Breast epithelium (tissue), 4 donors: ENCODE measurements around the gene MTFMT. TPM values are rescaled to one million over a fixed set of nuclear protein-coding genes. Genes with fewer than 3 reads are reported as not detected.
"Not testable (repeated sequence)": the region's sequence is repeated elsewhere in the genome, so short reads cannot be mapped to it uniquely, and the experiment has no call there.

ENCODE experiments used
- DNase-seq, 2 donors: peaks; one replicate each; pipeline ENCODE4 v3.0.0-alpha.2; 2019; ENCODE audit warnings: low spot score in 2 of 2
- H3K27ac ChIP-seq, 2 donors: fragments of 200-600 bp; sonication (generic) in 1 of 2; one replicate each; pipeline ENCODE4 v1.5.1; 2016 to 2019; ENCODE audit warnings: mild to moderate bottlenecking in 1 of 2
- H3K27me3 ChIP-seq, 2 donors: fragments of 200-600 bp; sonication (generic) in 1 of 2; one replicate each; pipeline versions ENCODE4 v1.5.1 to v1.6.0; 2017 to 2019; ENCODE audit warnings: control low read depth in 1 of 2, mild to moderate bottlenecking in 1 of 2
- H3K36me3 ChIP-seq: fragments of 200-600 bp; one replicate; pipeline ENCODE4 v1.5.1; 2019
- H3K4me1 ChIP-seq, 2 donors: fragments of 200-600 bp; sonication (generic); one replicate each; pipeline ENCODE4 v1.5.1; 2016 to 2019; ENCODE audit warnings: control low read depth in 1 of 2
- H3K4me3 ChIP-seq, 3 donors: fragments of 200-600 bp; sonication (generic); 1 replicate in 2 of 3; 2 replicates in 1 of 3; pipeline ENCODE4 v1.5.1; 2016 to 2019; ENCODE audit warnings: mild to moderate bottlenecking in 3 of 3, moderate library complexity in 2 of 3
- H3K9me3 ChIP-seq, 2 donors: fragments of 200-600 bp; sonication (generic) in 1 of 2; one replicate each; pipeline ENCODE4 v1.5.1; 2016 to 2019; ENCODE audit warnings: control low read depth in 1 of 2
- CTCF ChIP-seq, 3 donors: fragments of 450-650 bp; IDR thresholded peaks; one replicate each; pipeline ENCODE4 v1.5.1; 2016 to 2017; ENCODE audit warnings: antibody characterized with exemption in 3 of 3, mild to moderate bottlenecking in 3 of 3, moderate library complexity in 3 of 3
- POLR2A ChIP-seq: fragments of 450-650 bp; IDR thresholded peaks from one replicate; pipeline ENCODE4 v1.6.1; 2016; ENCODE audit warnings: antibody characterized with exemption, mild to moderate bottlenecking, moderate library complexity
- POLR2AphosphoS5 ChIP-seq, 3 donors: sonication (generic); formaldehyde crosslinking; IDR thresholded peaks; one replicate each; pipeline ENCODE4 v1.6.1; 2017; ENCODE audit warnings: antibody characterized with exemption in 3 of 3
- intact Hi-C: fragments of 100-400 bp; cut with DNase I; formaldehyde crosslinking; loops from one replicate; pipeline ENCODE4 v1.15.1; 2023; ENCODE audit warnings: low total_unique reads
- total RNA-seq, 3 donors: library from RNA; depleted of rRNA; stranded (reverse); fragments of >200 nt; gene quantifications; one replicate each; pipeline ENCODE4 v1.1.0, GENCODE V29; 2016

The MTFMT gene
- total RNA-seq = 10 to 100 TPM; 23.7 to 28.5 (median 28.4) TPM

GRCh38 chr15:65028921-65029735, at the start of gene MTFMT:
MTFMT (minus strand) TSS chr15:65029639; CDS start chr15:65029613, 26 bp downstream.
- Histone ChIP-seq H3K4me1 (peaks cover 0 to 7% of the 10 kb centered on the region in 2 donors), H3K27ac (peak within 1 kb of the TSS; percentile 51 to 74), H3K4me3 (peak within 1 kb of the TSS; percentile 87 to 99 (median 88)), H3K36me3 (no peaks in the 10 kb centered on the region), H3K9me3 (no peaks in the 10 kb centered on the region), H3K27me3 (no peaks in the 10 kb centered on the region)
- TF ChIP-seq CTCF (IDR thresholded peaks at IDR 0.05) = no peak
- peak; percentile 90 for TF ChIP-seq POLR2A
- TF ChIP-seq POLR2AphosphoS5 (IDR thresholded peaks at IDR 0.05) = peak; percentile 82 to 94 (median 93)
- peak; percentile 80 to 90 for DNase-seq
- intact Hi-C loops = no loop called here

GRCh38 chr15:65077981-65078352, 48.5 kb upstream of the MTFMT start:
- intact Hi-C loops = no loop called here

GRCh38 chr15:65077291-65077980, 48.0 kb upstream of the MTFMT start:
- H3K9me3 ChIP-seq = no peaks in the 10 kb centered on the region
- TF ChIP-seq CTCF (IDR thresholded peaks at IDR 0.05) (no peak), POLR2A (no peak), POLR2AphosphoS5 (IDR thresholded peaks at IDR 0.05) (no peak)
- no peaks in the 10 kb centered on the region for H3K4me1 ChIP-seq
- peak overlapping the region in 1 of 3 donors; percentile 30 for H3K4me3 ChIP-seq
- intact Hi-C loops = no loop called here
- H3K36me3 ChIP-seq = no peaks in the 10 kb centered on the region
- DNase-seq = no peak
- H3K27ac ChIP-seq = no peak overlapping the region
- H3K27me3 ChIP-seq = peaks cover 0 to 11% of the 10 kb centered on the region in 2 donors

More at GRCh38 chr15:65077981-65078352, 48.5 kb upstream of the MTFMT start:
- Histone ChIP-seq H3K9me3 (no peaks in the 10 kb centered on the region), H3K4me3 (peak overlapping the region in 1 of 3 donors; percentile 30), H3K27ac (no peak overlapping the region), H3K27me3 (peaks cover 0 to 11% of the 10 kb centered on the region in 2 donors), H3K4me1 (no peaks in the 10 kb centered on the region), H3K36me3 (no peaks in the 10 kb centered on the region)
- TF ChIP-seq POLR2A (no peak), CTCF (IDR thresholded peaks at IDR 0.05) (no peak), POLR2AphosphoS5 (IDR thresholded peaks at IDR 0.05) (no peak)
- DNase-seq = peak in 1 of 2 donors; percentile 63

GRCh38 chr15:65076486-65077290, 47.2 kb upstream of the MTFMT start, which contains the start of gene KBTBD13:
KBTBD13 (plus strand) TSS chr15:65076746; CDS start chr15:65076816, 70 bp downstream.
- intact Hi-C loops = no loop called here
- Histone ChIP-seq H3K4me1 (no peaks in the 10 kb centered on the region), H3K9me3 (no peaks in the 10 kb centered on the region), H3K4me3 (peak within 1 kb of the TSS in 1 of 3 donors; percentile 30), H3K27me3 (peaks cover 0 to 11% of the 10 kb centered on the region in 2 donors), H3K36me3 (no peaks in the 10 kb centered on the region), H3K27ac (no peak within 1 kb of the TSS)
- TF ChIP-seq POLR2AphosphoS5 (IDR thresholded peaks at IDR 0.05) = no peak
- TF ChIP-seq CTCF (IDR thresholded peaks at IDR 0.05) = no peak
- TF ChIP-seq POLR2A = no peak
- no peak for DNase-seq

- H3K36me3 ChIP-seq, DNase-seq, H3K9me3 ChIP-seq, intact Hi-C loops, H3K4me1 ChIP-seq, H3K4me3 ChIP-seq, H3K27ac ChIP-seq: not testable (repeated sequence)
- H3K27me3 ChIP-seq = peaks cover 0 to 11% of the 10 kb centered on the region in 2 donors
Measured at GRCh38 chr15:65075607-65076395, 46.4 kb upstream of the MTFMT start.

DNA sequence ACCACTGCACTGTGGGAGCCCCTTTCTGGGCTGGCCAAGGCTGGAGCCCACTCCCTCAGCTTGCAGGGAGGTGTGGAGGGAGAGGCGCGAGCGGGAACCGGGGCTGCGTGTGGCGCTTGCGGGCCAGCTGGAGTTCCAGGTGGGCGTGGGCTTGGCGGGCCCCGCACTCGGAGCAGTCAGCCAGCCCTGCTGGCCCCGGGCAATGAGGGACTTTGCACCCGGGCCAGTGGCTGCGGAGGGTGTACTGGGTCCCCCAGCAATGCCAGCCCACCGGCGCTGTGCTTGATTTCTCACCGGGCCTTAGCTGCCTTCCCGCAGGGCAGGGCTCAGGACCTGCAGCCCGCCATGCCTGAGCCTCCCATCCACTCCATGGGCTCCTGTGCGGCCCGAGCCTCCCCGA, 45.5 kb upstream of the MTFMT start:
- H3K9me3 ChIP-seq, H3K27ac ChIP-seq, H3K4me3 ChIP-seq, H3K4me1 ChIP-seq, H3K36me3 ChIP-seq, DNase-seq, intact Hi-C loops: not testable (repeated sequence)
- peaks cover 0 to 11% of the 10 kb centered on the region in 2 donors for H3K27me3 ChIP-seq
